SW480 (cell line): Measurements from ENCODE around the gene CEP126.

Experiments used
- DNase-seq: peaks from one replicate; pipeline ENCODE4 v3.0.0-alpha.2; 2016; ENCODE audit warnings: low spot score

CEP126 gene

GRCh38 chr11:102012946-102013345 is 98.1 kb downstream of the CEP126 start:
- no peak for DNase-seq

GRCh38 chr11:102014756-102015155 is 99.9 kb downstream of the CEP126 start:
- DNase-seq = no peak

- DNase-seq = no peak
Observed at GRCh38 chr11:102017026-102017425, 102.2 kb downstream of the CEP126 start.

- no peak for DNase-seq
Observed at GRCh38 chr11:102026217-102026616, 111.4 kb downstream of the CEP126 start.

- DNase-seq = no peak
Observed at GRCh38 chr11:102026959-102027358, 112.1 kb downstream of the CEP126 start.

GRCh38 chr11:102036757-102037156 is 121.9 kb downstream of the CEP126 start:
- no peak for DNase-seq

- no peak for DNase-seq
Observed at GRCh38 chr11:102046841-102047240, 132.0 kb downstream of the CEP126 start.

- peak; percentile 56 for DNase-seq
Observed at GRCh38 chr11:102047305-102047924, 132.6 kb downstream of the CEP126 start, which contains the start of gene CFAP300. TSS of gene CFAP300 (plus strand) at chr11:102047437. CDS start at chr11:102047471, 34 bp downstream.
